ENCODE data around the gene LCE1A. TPM values are rescaled to one million over a fixed set of nuclear protein-coding genes. Genes with fewer than 3 reads are reported as not detected.

The LCE1A gene
- total RNA-seq (2014; rRNA removed) (not detected in 2 replicates), Bru-seq, nascent RNA (not detected), BruChase-seq, experiment 1, labeled RNA remaining after a 6-hour chase (not detected), BruChase-seq, experiment 2, labeled RNA remaining after a 2-hour chase (not detected)
- long read RNA-seq: 0 reads

GRCh38 chr1:152827173-152827572 lies at the start of gene LCE1A:
Gene LCE1A (plus strand): TSS chr1:152827473. CDS start chr1:152827473, 0 bp downstream.
- no peak within 1 kb of the TSS for H3K27ac ChIP-seq (ENCODE audit: low read length)
- no peak within 1 kb of the TSS for H3K4me2 ChIP-seq (ENCODE audit: low read length)
- H3K79me2 ChIP-seq (ENCODE audit: low read length): no peaks in the 10 kb centered on the region
- no peak for DNase-seq
- no peak within 1 kb of the TSS for H2AFZ ChIP-seq (ENCODE audit: low read length)
- ChIA-PET CTCF (no interaction called here), POLR2A (ENCODE audit: unreplicated experiment) (no interaction called here)
- TF ChIP-seq EZH2phosphoT487 (IDR thresholded peaks at IDR 0.05; ENCODE audit: borderline replicate concordance, low read length) (no peak), EZH2 (IDR thresholded peaks at IDR 0.05; ENCODE audit: low read length, unreplicated experiment) (no peak)
- H3F3A ChIP-seq (ENCODE audit: low read length, unreplicated experiment): no peaks in the 10 kb centered on the region
- no TSS peak for BruUV-seq (replicated peaks)
- ATAC-seq: no peak
- no peak within 1 kb of the TSS for H3K9ac ChIP-seq (ENCODE audit: low read length)
- H3K9me2 ChIP-seq (replicated peaks; ENCODE audit: low read length): no peaks in the 10 kb centered on the region
- no peaks in the 10 kb centered on the region for H3K4me1 ChIP-seq (ENCODE audit: insufficient read depth, low read length)
- H3K4me3 ChIP-seq (ENCODE audit: low read length): no peak within 1 kb of the TSS
- H3K27me3 ChIP-seq (ENCODE audit: low read length): peaks cover 57% of the 10 kb centered on the region
- no peaks in the 10 kb centered on the region for H3K36me3 ChIP-seq (ENCODE audit: low read depth, low read length)
- intact Hi-C loops (cut with micrococcal nuclease): no loop called here
- H4K20me1 ChIP-seq (ENCODE audit: low read length): no peaks in the 10 kb centered on the region
- no peaks in the 10 kb centered on the region for H3K9me3 ChIP-seq (ENCODE audit: low read length)

- CTCF ChIA-PET: no interaction called here
- no TSS peak for BruUV-seq (replicated peaks)
These were observed 49.6 kb upstream of the LCE1A start for GRCh38 chr1:152777510-152778137.

GRCh38 chr1:152783095-152783494 lies 44.2 kb upstream of the LCE1A start:
- Histone ChIP-seq H3K9ac (ENCODE audit: low read length) (no peak overlapping the region), H3F3A (ENCODE audit: low read length, unreplicated experiment) (no peaks in the 10 kb centered on the region), H3K9me3 (ENCODE audit: low read length) (no peaks in the 10 kb centered on the region), H3K9me2 (replicated peaks; ENCODE audit: low read length) (no peaks in the 10 kb centered on the region), H4K20me1 (ENCODE audit: low read length) (no peaks in the 10 kb centered on the region), H3K36me3 (ENCODE audit: low read depth, low read length) (no peaks in the 10 kb centered on the region), H3K27me3 (ENCODE audit: low read length) (peaks cover 30% of the 10 kb centered on the region), H3K27ac (ENCODE audit: low read length) (no peak overlapping the region), H3K4me3 (ENCODE audit: low read length) (no peak overlapping the region), H3K4me1 (ENCODE audit: insufficient read depth, low read length) (0 out of 2 replicates have a peak, but pooled peaks cover 4% of the 10 kb centered on the region), H3K4me2 (ENCODE audit: low read length) (no peak overlapping the region), H2AFZ (ENCODE audit: low read length) (no peak overlapping the region), H3K79me2 (ENCODE audit: low read length) (no peaks in the 10 kb centered on the region)
- CTCF ChIA-PET: no interaction called here
- TF ChIP-seq EZH2phosphoT487 (IDR thresholded peaks at IDR 0.05; ENCODE audit: borderline replicate concordance, low read length) (no peak), CTCF (conservative IDR thresholded peaks at IDR 0.05; ENCODE audit: low read depth, low read length) (no peak), EZH2 (IDR thresholded peaks at IDR 0.05; ENCODE audit: low read length, unreplicated experiment) (no peak)
- DNase-seq (peak; percentile 8), ATAC-seq (no peak)
- no TSS peak for BruUV-seq (replicated peaks)
- intact Hi-C loops (cut with micrococcal nuclease): no loop called here
- POLR2A ChIA-PET (ENCODE audit: unreplicated experiment): no interaction called here

More at GRCh38 chr1:152777510-152778137, 49.6 kb upstream of the LCE1A start:
- H3K27me3 ChIP-seq (ENCODE audit: low read length): peaks cover 27% of the 10 kb centered on the region
- no peaks in the 10 kb centered on the region for H3K79me2 ChIP-seq (ENCODE audit: low read length)
- no peaks in the 10 kb centered on the region for H3K36me3 ChIP-seq (ENCODE audit: low read depth, low read length)
- TF ChIP-seq CTCF (conservative IDR thresholded peaks at IDR 0.05; ENCODE audit: low read depth, low read length) (peak; percentile 62), EZH2phosphoT487 (IDR thresholded peaks at IDR 0.05; ENCODE audit: borderline replicate concordance, low read length) (no peak)
- ATAC-seq (no peak), DNase-seq (peak; percentile 60)
- no peak overlapping the region for H2AFZ ChIP-seq (ENCODE audit: low read length)
- no peak overlapping the region for H3K4me3 ChIP-seq (ENCODE audit: low read length)
- H3K27ac ChIP-seq (ENCODE audit: low read length): no peak overlapping the region
- no peaks in the 10 kb centered on the region for H3K9me2 ChIP-seq (replicated peaks; ENCODE audit: low read length)
- H3K9ac ChIP-seq (ENCODE audit: low read length): no peak overlapping the region
- H3K9me3 ChIP-seq (ENCODE audit: low read length): no peaks in the 10 kb centered on the region
- no peaks in the 10 kb centered on the region for H3K4me1 ChIP-seq (ENCODE audit: insufficient read depth, low read length)
- intact Hi-C loops (cut with micrococcal nuclease): no loop called here
- H3K4me2 ChIP-seq (ENCODE audit: low read length): no peak overlapping the region
- no peaks in the 10 kb centered on the region for H4K20me1 ChIP-seq (ENCODE audit: low read length)
- POLR2A ChIA-PET (ENCODE audit: unreplicated experiment): no interaction called here
- H3F3A ChIP-seq (ENCODE audit: low read length, unreplicated experiment): no peaks in the 10 kb centered on the region

All from PC-3 (cell line).